NK-92 (cell line): ENCODE measurements around the gene BRD4.
"Not testable (repeated sequence)": the region's sequence is repeated elsewhere in the genome, so short reads cannot be mapped to it uniquely, and the experiment has no call there.

Source experiments
- DNase-seq: peaks from one replicate; lab custom pipeline; 2025; ENCODE audit not compliant: unreplicated experiment; lab: John Stamatoyannopoulos, UW

The BRD4 gene

DNA sequence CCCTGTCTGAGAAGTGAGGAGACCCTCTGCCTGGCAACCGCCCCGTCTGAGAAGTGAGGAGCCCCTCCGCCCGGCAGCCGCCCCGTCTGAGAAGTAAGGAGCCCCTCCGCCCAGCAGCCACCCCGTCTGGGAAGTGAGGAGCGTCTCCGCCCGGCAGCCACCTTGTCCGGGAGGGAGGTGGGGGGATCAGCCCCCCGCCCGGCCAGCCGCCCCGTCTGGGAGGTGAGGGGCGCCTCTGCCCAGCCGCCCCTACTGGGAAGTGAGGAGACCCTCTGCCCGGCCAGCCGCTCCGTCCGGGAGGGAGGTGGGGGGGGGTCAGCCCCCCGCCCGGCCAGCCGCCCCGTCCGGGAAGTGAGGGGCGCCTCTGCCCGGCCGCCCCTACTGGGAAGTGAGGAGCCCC is 30.7 kb upstream of the BRD4 start:
- DNase-seq, result not testable (repeated sequence)

DNA sequence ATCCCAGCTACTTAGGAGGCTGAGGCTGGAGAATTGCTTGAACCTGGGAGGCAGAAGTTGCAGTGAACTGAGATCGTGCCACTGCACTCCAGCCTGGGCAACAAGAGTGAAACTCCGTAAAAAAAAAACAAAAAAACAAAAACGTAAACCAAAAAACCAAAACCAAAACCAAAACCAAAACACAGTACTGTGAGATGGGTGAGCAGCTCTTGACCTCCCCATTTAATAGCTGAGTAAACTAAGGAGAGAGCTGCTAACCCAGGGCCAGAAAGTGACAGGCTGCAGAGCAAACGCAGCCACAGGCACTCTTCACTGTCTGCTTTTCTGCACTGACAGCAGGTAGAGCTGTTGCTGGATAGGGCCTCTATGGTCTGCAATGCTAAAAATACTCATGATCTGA is 27.7 kb upstream of the BRD4 start:
- DNase-seq, result not testable (repeated sequence)

DNA sequence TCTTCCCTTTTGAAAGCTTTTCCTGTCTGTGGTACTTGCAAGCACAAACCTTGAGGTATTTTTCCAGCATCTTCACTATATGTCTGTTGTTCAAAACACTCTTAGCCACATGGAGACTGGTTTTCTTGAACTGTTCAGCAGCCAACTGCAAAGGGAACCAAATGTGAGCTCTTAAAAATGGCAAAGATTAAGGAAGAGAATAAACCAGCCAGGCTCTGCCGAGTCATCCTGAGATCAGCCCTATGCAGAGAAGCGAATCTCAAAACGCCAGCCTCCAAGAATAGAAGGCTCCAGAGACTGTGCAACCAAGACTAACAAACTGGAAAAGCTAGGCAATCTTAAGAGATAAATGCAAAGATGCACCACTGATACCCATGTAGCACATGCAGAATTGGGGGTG is 26.6 kb upstream of the BRD4 start:
- DNase-seq, result no peak

DNA sequence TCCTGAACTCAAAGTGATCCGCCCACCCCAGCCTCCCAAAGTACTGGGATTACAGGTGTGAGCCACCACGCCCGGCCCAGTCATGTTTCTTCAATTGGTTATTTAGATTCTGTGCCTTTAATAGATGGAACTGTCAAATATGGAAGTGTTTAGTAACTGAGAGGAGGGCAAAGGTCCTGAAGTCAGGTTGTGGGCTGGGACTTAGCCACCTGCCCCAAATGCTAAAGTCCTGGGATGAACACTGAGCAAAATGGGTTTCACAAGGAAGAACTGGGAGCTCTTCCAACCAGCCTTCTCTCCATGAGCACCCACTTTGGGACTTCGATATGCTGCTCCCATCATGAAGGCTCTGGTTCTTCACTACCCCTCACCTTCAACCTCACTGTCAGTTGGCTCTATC is 25.6 kb upstream of the BRD4 start:
- DNase-seq, result no peak

DNA sequence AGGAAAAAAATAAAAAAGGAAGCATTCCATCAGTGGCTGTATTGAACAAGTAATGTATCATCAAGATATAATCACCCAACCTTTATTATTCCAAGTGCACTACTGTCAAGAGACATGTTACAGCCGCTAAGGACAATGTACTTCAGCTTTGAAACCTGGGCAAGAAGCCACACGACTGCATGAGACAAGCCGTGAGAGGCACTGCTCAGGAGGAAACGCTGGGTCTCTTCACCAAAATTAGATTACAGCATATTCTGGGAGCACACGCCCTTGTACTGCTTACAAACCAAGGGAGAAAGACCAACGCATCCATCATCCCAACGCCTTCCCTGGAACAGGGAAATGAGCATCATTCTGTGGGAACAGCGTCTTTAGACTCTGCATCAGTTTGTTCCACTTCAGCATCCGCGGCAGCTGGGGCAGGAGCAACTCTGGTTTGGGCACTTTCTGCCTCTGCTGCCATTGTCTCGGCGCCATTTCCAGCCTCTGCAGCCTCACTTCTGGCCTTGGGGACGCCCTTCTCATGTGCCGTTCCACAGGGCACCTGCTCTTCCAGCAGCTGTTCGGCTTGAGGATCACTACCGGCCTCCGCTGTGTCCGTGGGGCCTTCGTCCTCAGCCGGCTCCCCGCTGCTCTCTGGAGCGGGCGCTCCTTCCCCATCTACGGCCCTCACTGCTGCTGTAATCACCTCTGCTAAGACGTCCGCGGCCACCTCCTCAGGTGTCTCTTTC is 22.4 kb upstream of the BRD4 start:
- no peak for DNase-seq

DNA sequence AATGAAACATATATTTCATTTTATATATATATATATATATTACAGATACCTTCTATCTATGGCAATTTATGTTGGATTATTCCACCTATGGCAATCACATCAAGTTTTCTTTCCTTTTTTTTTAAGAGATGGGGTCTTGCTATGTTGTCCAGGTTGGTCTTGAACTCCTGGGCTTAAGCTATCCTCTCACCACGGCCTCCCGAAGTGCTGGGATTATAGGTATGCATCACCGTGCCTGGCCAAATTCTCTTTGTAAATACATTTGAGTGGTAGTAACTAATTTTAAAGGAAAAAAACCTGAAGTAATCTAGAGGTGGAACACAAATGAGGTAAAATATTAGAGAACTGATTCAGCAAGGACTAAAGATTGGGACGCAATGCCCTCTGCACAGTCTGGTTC is 21.6 kb upstream of the BRD4 start:
- no peak for DNase-seq

DNA sequence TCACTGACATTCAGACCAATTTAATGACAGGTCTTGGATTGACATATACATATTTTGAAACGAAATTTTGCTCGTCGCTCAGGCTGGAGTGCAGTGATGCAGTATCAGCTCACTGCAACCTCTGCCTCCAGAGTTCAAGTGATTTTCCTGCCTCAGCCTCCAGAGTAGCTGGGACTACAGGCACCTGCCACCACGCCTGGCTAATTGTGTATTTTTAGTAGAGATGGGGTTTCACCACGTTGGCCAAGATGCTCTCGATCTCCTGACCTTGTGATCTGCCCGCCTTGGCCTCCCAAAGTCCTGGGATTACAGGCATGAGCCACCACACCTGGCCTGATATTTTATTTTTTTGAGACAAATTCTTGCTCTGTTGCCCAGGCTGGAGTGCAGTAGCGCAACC is 20.2 kb upstream of the BRD4 start:
- DNase-seq, result not testable (repeated sequence)

DNA sequence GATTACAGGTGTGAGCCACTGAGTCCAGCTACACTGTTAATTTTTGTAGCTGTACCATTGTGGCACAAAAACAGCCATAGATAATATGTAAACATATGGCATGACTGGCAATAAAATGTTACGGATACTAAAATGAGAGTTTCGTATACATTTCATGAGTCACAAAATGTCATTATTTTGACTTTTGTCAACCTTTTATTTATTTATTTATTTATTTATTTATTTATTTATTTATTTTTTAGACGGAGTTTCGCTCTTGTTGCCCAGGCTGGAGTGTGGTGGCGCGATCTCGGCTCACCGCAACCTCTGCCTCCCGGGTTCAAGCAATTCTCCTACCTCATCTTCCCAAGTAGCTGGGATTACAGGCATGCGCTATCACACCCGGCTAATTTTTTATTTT is 9.0 kb upstream of the BRD4 start:
- not testable (repeated sequence) for DNase-seq

DNA sequence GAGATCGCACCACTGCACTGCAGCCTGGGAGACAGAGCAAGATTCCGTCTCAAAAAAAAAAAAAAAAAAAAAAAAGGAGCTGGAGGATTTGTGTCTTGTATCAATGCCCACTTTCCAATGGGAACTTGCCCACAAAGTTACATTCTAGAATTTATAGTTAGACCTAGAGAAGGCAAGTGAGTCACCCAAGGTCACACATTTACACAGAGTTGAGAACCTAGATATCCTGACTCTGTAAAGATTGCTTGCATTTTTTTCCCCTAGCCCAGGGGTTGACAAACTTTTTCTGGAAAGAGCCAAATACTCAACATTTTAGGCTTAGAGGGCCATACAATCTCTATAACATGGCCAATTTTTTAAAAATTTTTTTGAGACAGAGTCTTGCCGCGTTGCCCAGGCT is 7.7 kb upstream of the BRD4 start:
- DNase-seq, result no peak

DNA sequence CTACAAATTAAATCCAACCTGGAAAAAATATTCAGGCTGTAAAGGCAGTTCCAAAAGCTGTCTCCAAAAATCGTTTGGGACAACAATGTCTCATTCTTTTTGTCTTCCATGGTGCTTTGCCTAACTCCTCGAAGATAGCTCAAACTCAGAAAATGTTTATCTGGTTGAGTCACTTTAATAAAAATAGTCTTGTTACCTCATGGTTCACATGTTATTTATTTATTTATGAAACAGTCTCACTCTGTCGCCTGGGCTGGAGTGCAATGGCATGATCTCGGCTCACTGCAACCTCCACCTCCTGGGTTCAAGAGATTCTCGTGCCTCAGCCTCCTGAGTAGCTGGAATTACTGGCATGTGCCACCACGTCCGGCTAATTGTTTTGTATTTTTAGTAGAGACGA is 4.9 kb upstream of the BRD4 start:
- no peak for DNase-seq

DNA sequence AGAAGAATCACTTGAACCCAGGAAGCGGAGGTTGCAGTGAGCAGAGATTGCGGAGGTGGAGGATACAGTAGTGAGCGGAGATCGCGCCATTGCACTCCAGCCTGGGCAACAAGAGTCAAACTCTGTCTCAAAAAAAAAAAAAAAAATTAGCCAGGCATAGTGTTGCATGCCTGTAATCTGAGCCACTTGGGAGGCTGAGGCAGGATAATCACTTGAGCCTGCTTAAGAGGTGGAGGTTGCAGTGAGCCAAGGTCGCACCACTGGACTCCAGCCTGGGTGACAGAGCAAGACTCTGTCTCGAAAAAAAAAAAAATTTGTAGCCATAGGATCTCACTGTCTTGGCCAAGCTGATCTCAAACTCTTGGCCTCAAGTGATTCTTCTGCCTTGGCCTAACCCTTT is 3.7 kb upstream of the BRD4 start:
- not testable (repeated sequence) for DNase-seq

DNA sequence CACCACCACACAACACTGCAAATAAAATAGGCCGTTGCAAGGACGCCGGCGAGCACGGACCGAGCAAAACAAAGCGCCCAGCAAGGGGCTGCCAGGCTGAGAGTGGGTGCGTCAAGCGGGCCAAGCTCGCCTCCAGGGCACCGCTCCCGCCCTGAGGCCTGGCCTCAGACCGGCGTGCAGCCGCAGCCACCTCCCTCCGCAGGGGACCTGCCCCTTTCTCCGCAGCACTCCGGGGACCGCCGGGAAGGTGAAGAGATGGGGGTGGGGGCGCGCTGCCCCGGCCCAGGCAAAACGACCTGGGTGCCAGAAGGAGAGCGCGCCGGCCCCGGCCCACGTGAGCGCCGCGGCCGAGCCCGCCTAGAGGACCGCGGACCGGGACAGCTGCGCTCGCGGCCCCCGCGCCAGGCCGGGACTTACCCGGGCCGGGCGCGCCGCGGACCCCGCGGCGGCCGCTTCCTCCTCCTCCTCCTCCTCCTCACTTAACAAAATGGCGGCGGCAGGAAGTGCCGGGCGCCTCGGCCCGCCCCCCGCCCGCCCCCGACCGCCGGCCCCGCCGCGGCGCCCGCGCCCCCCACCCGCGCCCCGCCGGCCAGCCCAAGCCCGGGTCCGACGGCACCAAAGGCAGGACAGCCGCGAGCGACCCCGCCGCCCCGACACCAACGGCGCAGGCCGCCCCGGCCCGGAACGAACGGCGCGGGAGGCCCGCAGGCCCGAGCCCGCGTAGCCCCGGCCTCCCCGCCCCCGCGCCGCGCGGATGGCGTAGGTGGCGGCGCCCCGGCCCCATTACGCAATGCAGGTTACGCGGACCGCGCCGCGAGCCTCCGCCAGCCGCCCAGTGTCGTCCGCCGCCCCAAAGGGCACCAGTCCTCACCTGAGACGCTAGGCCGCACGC is 674 bp downstream of the BRD4 start:
- DNase-seq, result no peak

DNA sequence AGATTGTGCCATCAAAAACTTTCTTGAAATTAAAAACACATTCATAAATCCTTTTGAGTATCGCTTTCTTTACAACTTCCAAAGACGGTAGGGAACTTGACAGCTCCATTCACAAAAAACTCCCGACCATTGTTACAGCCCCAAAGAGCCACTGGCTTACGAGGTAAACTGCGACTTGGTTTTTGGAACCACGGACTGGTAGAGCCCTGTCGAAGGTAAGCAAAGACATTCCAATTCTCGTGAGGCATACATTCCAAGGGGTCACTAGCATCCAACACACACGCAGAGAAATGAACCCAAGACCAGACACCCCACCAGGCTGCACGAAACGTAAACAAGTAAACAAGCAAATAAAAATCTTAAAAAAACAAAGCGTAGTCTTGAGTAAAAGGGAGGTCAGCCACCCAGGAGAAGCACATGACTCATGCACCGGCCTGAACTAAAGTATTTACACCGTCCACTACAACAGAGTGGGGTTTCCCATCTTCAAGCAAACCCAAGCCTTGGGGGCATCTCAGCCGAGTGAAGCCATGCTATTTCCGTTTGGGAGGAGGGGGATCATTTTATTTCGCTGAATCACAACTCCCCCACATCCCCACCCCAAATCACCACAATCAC is 1.4 kb downstream of the BRD4 start:
- no peak for DNase-seq

DNA sequence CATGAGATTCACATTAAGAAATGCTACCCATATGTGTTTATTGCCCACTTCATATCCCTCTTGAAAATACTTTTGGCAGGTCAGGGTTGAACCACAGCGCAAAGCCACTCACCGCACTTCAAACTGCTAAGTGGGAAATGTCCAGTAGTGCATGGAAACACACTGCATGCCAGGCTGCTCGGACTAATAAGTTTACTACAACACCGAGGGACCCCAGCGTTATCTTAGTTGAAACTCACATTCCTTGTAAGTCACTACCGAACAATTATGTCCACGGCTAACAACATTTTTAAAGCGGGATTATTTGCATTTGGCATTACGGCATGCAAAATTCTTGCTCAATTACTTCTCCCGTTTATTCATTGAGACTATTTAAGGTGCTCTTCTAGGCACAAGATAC is 4.0 kb downstream of the BRD4 start:
- no peak for DNase-seq

DNA sequence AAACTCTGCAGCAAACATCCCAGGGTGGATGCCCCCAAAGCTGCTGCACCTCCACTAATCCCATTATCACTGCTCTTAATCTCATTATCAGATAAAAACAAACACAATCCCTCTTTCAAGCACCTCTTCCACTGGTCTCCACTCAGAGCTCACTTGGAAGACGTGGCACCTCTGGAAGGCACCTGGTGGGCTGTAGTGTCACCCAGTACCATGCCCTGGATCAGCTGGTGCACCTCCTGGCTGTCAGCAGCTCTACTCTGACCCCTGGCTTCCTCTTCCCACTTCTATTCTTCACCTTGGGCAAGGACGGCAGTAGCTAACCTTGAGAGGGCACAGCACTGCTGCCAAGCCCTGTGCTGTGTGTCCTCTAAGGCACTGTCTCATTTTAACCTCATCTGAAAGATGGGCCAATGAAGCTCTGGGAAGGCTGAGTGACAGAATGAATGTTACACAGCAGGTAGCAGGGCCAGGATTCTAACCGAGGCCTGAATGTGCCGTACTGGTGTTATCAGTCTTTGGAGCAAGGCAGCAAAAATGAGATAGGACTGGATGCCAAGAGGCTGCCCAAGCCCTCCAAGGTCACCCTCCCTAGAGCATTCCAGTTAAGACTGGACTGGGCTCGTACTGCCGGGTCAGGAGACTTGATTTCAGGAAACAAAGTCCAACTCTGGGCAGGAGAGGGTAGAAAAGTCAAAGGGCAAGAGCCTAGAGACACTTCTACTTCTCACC is 7.4 kb downstream of the BRD4 start:
- no peak for DNase-seq

DNA sequence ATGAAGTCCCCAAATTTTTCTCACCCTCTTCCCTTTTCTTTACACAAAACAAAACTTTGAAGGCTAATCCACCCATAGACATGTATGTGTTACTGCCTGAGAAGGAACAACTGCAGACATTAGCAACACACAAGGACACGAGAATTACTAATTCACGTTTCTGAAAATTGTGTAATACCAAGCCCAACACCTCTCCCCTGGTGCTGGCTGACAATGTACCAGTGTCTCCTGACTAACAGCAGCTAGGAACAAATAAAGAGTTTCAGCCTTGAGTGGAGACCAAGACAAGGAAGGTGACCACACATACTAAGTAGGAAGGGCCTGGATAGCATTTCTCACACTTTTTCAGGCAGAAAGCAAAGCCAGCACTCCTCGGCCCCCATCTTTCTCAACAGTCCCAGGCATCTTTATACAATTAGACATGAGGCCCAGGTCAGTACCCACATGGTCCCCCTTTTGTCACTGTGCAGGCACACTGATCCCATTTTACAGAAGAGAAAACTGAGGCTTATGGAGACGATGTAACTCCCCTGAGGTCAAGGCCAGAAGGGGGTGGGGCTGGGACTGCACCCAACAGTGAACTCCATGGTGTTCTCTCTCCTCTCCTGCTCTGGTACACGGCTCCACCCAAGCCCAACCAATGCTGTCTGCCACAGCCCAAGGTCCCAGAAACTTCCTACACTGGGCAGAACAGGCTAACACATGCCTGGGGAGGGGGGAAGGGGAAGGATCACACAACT is 8.7 kb downstream of the BRD4 start:
- no peak for DNase-seq

DNA sequence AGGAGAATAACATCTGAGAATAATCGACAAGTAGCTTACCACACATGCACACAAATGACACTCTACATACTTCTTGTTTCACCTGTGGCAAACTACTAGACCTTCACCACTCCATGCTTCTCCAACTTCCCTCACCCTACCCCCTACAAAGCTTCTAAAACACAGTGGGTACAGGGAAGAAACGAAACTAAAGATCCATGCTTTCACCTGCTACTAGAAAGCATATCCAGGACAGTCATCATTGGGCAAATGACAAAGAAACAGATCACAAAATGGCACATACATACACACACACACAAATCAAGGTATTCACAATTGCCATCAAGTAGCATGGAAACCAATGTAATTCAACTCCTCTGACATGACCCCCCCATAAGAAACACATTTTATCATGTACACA is 10.6 kb downstream of the BRD4 start:
- no peak for DNase-seq

DNA sequence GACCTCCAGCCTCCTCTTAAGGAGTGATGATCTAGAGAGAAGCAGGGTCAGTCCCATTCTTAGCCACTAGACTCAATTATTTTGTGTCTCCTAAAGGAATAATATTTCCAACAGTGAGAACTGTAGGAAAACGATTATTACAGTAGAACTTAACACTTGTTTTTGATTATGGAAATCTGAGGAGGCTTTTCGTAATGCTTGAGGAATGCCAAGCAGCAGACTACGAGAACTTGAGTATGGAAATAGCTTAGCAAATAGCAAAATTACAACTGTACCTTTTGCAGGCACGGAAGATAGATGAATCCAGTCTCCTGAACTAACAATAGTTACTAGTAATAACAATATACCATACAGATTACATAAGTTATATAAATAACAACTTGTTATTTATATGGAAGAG is 12.2 kb downstream of the BRD4 start:
- no peak for DNase-seq

DNA sequence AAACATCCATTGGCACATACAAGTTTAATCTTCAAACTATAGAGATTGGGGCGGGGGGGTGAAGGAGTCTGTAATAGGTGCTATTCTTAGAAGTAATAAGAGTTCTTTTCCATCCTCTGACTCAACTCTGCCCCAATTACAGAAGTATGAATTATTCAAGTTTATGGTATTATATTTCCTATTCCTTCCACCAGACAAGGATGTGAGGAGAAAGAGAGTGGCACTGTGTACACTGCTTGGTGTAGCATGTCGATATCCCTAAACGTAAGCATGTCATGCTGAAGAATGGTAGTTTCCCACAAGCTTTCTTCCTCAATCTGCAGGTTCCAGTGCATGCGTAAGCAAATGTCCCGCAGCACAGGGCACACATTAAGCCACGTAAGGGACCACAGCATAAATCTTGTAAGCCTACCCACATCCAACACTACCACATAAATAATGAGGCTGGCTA is 14.1 kb downstream of the BRD4 start:
- DNase-seq, result no peak

DNA sequence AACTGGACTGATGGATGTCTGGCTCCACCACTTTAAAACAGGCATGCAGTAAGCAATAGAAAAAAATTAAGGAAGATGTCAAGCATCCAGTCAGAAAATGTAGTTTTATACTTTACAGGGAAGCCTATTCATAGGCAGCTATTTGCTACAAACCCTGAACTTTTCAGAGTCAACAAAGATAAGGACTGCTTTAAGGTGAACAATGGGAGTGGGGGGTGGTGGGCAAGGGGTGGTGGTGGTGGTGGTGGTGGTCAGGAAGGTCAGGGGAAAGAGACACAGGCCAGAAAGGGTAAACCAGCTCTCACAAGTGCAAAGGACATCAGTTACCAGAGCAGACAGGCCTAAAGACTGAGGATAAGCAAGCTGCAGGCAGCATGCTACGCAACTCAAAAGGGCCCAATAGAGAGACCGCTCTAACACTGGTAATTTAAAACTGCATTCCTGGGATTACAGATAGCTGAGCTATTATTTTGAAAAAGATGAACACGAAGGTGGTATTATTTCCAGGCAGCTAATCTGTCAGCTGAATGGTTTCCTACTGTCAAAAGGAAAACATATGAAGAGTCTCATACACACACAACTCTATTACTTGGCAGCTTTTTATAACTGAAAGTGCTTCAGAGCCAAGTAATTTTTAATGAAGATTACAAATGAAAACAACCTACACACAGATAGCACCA is 14.8 kb downstream of the BRD4 start:
- no peak for DNase-seq
